ENCODE data around the gene IKZF2. TPM values are rescaled to one million over a fixed set of nuclear protein-coding genes. Genes with fewer than 3 reads are reported as not detected.

Gene IKZF2
- total and polyA plus RNA-seq, 10 of the 15 experiments (the other 5 are each of a cell fraction or from before 2014, with no cell fraction given): 15.2 to 266 (median 87.2) TPM

DNA sequence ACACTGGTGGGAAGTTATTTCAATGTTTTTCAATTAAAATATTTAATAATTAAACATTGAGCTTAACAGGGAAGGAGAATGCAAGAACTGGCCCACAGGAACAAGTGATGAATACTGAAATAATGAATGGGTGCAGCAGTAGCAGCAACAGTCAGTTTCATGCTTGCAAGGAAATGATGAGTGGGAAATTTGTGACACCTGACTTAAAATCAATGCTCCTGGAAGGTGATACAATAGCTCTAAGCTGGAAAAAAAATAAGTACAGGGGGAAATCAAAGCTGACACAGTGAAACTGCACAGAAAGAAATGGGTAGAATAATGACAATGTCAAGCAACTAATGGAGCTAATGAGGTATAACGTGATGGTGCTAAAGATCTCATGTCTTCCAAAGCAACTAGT is 184.5 kb downstream of the IKZF2 start (continued):
- TF ChIP-seq, protein P1, sequence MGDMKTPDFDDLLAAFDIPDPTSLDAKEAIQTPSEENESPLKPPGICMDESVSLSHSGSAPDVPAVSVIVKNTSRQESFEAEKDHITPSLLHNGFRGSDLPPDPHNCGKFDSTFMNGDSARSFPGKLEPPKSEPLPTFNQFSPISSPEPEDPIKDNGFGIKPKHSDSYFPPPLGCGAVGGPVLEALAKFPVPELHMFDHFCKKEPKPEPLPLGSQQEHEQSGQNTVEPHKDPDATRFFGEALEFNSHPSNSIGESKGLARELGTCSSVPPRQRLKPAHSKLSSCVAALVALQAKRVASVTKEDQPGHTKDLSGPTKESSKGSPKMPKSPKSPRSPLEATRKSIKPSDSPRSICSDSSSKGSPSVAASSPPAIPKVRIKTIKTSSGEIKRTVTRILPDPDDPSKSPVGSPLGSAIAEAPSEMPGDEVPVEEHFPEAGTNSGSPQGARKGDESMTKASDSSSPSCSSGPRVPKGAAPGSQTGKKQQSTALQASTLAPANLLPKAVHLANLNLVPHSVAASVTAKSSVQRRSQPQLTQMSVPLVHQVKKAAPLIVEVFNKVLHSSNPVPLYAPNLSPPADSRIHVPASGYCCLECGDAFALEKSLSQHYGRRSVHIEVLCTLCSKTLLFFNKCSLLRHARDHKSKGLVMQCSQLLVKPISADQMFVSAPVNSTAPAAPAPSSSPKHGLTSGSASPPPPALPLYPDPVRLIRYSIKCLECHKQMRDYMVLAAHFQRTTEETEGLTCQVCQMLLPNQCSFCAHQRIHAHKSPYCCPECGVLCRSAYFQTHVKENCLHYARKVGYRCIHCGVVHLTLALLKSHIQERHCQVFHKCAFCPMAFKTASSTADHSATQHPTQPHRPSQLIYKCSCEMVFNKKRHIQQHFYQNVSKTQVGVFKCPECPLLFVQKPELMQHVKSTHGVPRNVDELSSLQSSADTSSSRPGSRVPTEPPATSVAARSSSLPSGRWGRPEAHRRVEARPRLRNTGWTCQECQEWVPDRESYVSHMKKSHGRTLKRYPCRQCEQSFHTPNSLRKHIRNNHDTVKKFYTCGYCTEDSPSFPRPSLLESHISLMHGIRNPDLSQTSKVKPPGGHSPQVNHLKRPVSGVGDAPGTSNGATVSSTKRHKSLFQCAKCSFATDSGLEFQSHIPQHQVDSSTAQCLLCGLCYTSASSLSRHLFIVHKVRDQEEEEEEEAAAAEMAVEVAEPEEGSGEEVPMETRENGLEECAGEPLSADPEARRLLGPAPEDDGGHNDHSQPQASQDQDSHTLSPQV (IDR thresholded peaks at IDR 0.05): no peak

GRCh38 chr2:212962691-212963090 is 188.7 kb downstream of the IKZF2 start:
- H3K79me2 ChIP-seq (ENCODE audit: control insufficient read depth, insufficient read depth, low read length): no peaks in the 10 kb centered on the region
- FAIRE-seq (no peak), DNase-seq (ENCODE audit: low read depth, low spot score) (no peak), ATAC-seq (no peak)
- peaks cover 0 to 18% of the 10 kb centered on the region in 2 experiments; a peak in 1 of 4 replicates for H3K36me3 ChIP-seq (ENCODE audit: control insufficient read depth in 2 of 2, insufficient read depth in 2 of 2, low read length in 1 of 2)
- in situ Hi-C loops (cut with MboI) (no loop called here), intact Hi-C loops (cut with micrococcal nuclease; ENCODE audit: unreplicated experiment) (no loop called here)
- POLR2A ChIA-PET: interaction anchor here (1.1 kb wide), 1 partner anchor 32 kb away, joined by 3 read pairs; no protein-coding TSS in a partner anchor
- SMC1A ChIA-PET (ENCODE audit: uncharacterized antibody, unreplicated experiment): no interaction called here
- H3K4me1 ChIP-seq (ENCODE audit: control insufficient read depth, insufficient read depth, low read length): no peaks in the 10 kb centered on the region
- H3K4me2 ChIP-seq (ENCODE audit: control insufficient read depth, insufficient read depth): no peak overlapping the region
- H2AFZ ChIP-seq (ENCODE audit: control insufficient read depth, low read depth, low read length): no peak overlapping the region
- RAD21 ChIA-PET (ENCODE audit: unreplicated experiment): no interaction called here
- no peak overlapping the region for H3K9ac ChIP-seq (ENCODE audit: control insufficient read depth, insufficient read depth, low read length)
- no peaks in the 10 kb centered on the region for H3K27me3 ChIP-seq (replicated peaks in 1 of 2; ENCODE audit: control insufficient read depth in 2 of 2, insufficient read depth in 2 of 2, low read length in 1 of 2)
- no TSS peak for BruUV-seq (replicated peaks)
- no peak overlapping the region for H3K4me3 ChIP-seq
- H4K20me1 ChIP-seq (ENCODE audit: control insufficient read depth, insufficient read depth): no peaks in the 10 kb centered on the region
- CTCF ChIA-PET: no interaction called here
- H3K9me3 ChIP-seq (replicated peaks; ENCODE audit: control insufficient read depth, insufficient read depth, low read length): no peaks in the 10 kb centered on the region
- TF ChIP-seq SPI1 (IDR thresholded peaks at IDR 0.05; ENCODE audit: borderline replicate concordance, insufficient read depth, low read depth, low read length) (no peak), MTA3 (IDR thresholded peaks at IDR 0.05; ENCODE audit: borderline replicate concordance, low read length) (no peak), KLF5 (IDR thresholded peaks at IDR 0.05; ENCODE audit: partially characterized antibody) (no peak), HSF1 (IDR thresholded peaks at IDR 0.05; ENCODE audit: low read depth, low read length) (no peak), USF1 (IDR thresholded peaks at IDR 0.05; ENCODE audit: borderline replicate concordance, extremely low read length, insufficient read depth, low read depth, low read length) (no peak), IKZF2 (IDR thresholded peaks at IDR 0.05) (no peak), TAF1 (IDR thresholded peaks at IDR 0.05; ENCODE audit: borderline replicate concordance, low read depth, low read length) (no peak), POU2F2 (IDR thresholded peaks at IDR 0.05; ENCODE audit: borderline replicate concordance, low read depth, low read length) (no peak), NFYB (IDR thresholded peaks at IDR 0.05; ENCODE audit: insufficient read depth, low read depth, low read length) (no peak)
- no peak overlapping the region for H3K27ac ChIP-seq (ENCODE audit: control insufficient read depth, insufficient read depth)
- 94% methylated on average over 1 of the region's 1 CpG for WGBS (ENCODE audit: insufficient coverage, insufficient replicate concordance, low lambda C conversion rate, missing lambda C conversion rate)

All from GM12878 (cell line).